Endothelial cell of umbilical vein (primary cell): Measurements from ENCODE around the gene BMP8B. TPM values are rescaled to one million over a fixed set of nuclear protein-coding genes. Genes with fewer than 3 reads are reported as not detected.
"Not testable (repeated sequence)": the region's sequence is repeated elsewhere in the genome, so short reads cannot be mapped to it uniquely, and the experiment has no call there.

Experiments
- BruUV-seq: library from RNA; stranded (reverse); fragments of 400-500 nt; replicated peaks from 2 replicates; lab custom pipeline; 2021; lab: Mats Ljungman, UMichigan
- CTCF ChIA-PET: fragments of 300-600, 350-600 bp; sonication (Branson Sonifier 250); formaldehyde crosslinking; loops from one replicate; lab custom pipeline; 2021; ENCODE audit warnings: antibody characterized with exemption, inconsistent platforms; lab: Charles Lee
- POLR2A ChIA-PET: fragments of 300-600, 350-600 bp; sonication (Branson Sonifier 250); formaldehyde crosslinking; loops from one replicate; lab custom pipeline; 2021; ENCODE audit warnings: antibody characterized with exemption, inconsistent platforms; lab: Charles Lee
- DNase-seq: peaks from one replicate; pipeline ENCODE4 v3.0.0-alpha.2; 2011; ENCODE audit warnings: low read depth, low spot score
- FAIRE-seq: peaks from 2 replicates; lab custom pipeline; 2011; peaks lifted over from hg19 to GRCh38; lab: Jason Lieb, UNC
- H2AFZ ChIP-seq: 2 replicates; pipeline ENCODE4 v1.6.0; 2012; ENCODE audit warnings: low read depth, low read length, control low read depth, inconsistent platforms
- H3K27ac ChIP-seq: 2 replicates; pipeline ENCODE4 v1.5.1; 2011; ENCODE audit warnings: low read depth, mild to moderate bottlenecking, control low read depth, low read length, moderate library complexity; ENCODE audit not compliant: insufficient read depth
- H3K27me3 ChIP-seq, 2 experiments: 2 replicates each; pipeline versions ENCODE4 v1.6.0 to v1.6.1; 2011; ENCODE audit warnings: low read length in 2 of 2, mixed read lengths in 1 of 2; ENCODE audit not compliant: control insufficient read depth in 2 of 2, insufficient read depth in 2 of 2
- H3K36me3 ChIP-seq, 2 experiments: 2 replicates in 1 of 2; 3 replicates in 1 of 2; pipeline ENCODE4 v1.5.1; 2011; ENCODE audit warnings: low read length in 2 of 2, mild to moderate bottlenecking in 1 of 2, moderate library complexity in 1 of 2; ENCODE audit not compliant: control insufficient read depth in 2 of 2, insufficient read depth in 2 of 2; ENCODE audit errors: extremely low read depth in 1 of 2
- H3K4me1 ChIP-seq: 3 replicates; pipeline ENCODE4 v1.5.1; 2011; ENCODE audit warnings: mild to moderate bottlenecking, low read length; ENCODE audit not compliant: control insufficient read depth, insufficient read depth; ENCODE audit errors: extremely low read depth
- H3K4me2 ChIP-seq: 2 replicates; pipeline ENCODE4 v1.6.1; 2011; ENCODE audit warnings: low read length, control low read depth, mixed read lengths; ENCODE audit not compliant: insufficient read depth
- H3K4me3 ChIP-seq, 3 experiments: fragments of 200-600 bp in 1 of 3; sonication (generic), shearing (Covaris generic) in 1 of 3; replicated peaks in 1 of 3; 2 replicates each; pipeline ENCODE4 v1.5.1; 2011 to 2016; ENCODE audit warnings: control low read depth in 3 of 3, low read length in 3 of 3, mild to moderate bottlenecking in 2 of 3, inconsistent platforms in 1 of 3, low read depth in 1 of 3, moderate library complexity in 1 of 3; ENCODE audit not compliant: insufficient read depth in 1 of 3
- H3K79me2 ChIP-seq: 2 replicates; pipeline ENCODE4 v1.6.0; 2012; ENCODE audit warnings: low read length, inconsistent platforms; ENCODE audit not compliant: control insufficient read depth, insufficient read depth
- H3K9ac ChIP-seq: replicated peaks from 2 replicates; pipeline ENCODE3; 2011; ENCODE audit warnings: low read length, control low read depth; ENCODE audit not compliant: insufficient read depth; ENCODE audit errors: extremely low read depth
- H3K9me1 ChIP-seq: replicated peaks from 3 replicates; pipeline ENCODE4 v1.6.0; 2011; ENCODE audit warnings: mild to moderate bottlenecking, low read length; ENCODE audit not compliant: control insufficient read depth, insufficient read depth; ENCODE audit errors: extremely low read depth
- H3K9me3 ChIP-seq: replicated peaks from 2 replicates; pipeline ENCODE4 v1.5.1; 2012; ENCODE audit warnings: low read length, inconsistent platforms; ENCODE audit not compliant: control insufficient read depth, insufficient read depth
- H4K20me1 ChIP-seq: replicated peaks from 2 replicates; pipeline ENCODE3; 2011; ENCODE audit warnings: mild to moderate bottlenecking, low read length; ENCODE audit not compliant: control insufficient read depth, insufficient read depth; ENCODE audit errors: extremely low read depth
- EZH2 ChIP-seq: IDR thresholded peaks from 2 replicates; pipeline ENCODE4 v1.6.1; 2012; ENCODE audit warnings: borderline replicate concordance, low read depth, mild to moderate bottlenecking, moderate library complexity, low read length, inconsistent platforms; ENCODE audit not compliant: severe bottlenecking
- FOS ChIP-seq: IDR thresholded peaks from 2 replicates; pipeline ENCODE4 v1.6.1; 2011; ENCODE audit warnings: mild to moderate bottlenecking, low read length, moderate library complexity, borderline replicate concordance; ENCODE audit not compliant: insufficient read depth
- GATA2 ChIP-seq: IDR thresholded peaks from 2 replicates; pipeline ENCODE4 v1.7.0; 2011; ENCODE audit warnings: low read depth, mild to moderate bottlenecking, moderate library complexity, mixed read lengths, low read length; ENCODE audit not compliant: insufficient read length, insufficient read depth
- JUN ChIP-seq: IDR thresholded peaks from 2 replicates; pipeline ENCODE4 v1.6.1; 2011; ENCODE audit warnings: borderline replicate concordance, low read depth; ENCODE audit not compliant: insufficient read length, insufficient read depth
- MYC ChIP-seq: IDR thresholded peaks from one replicate; pipeline ENCODE4 v1.6.1; 2011; ENCODE audit warnings: mild to moderate bottlenecking, low read depth, low read length
- POLR2A ChIP-seq: IDR thresholded peaks from 2 replicates; pipeline ENCODE4 v1.6.1; 2012; ENCODE audit warnings: low read depth, mild to moderate bottlenecking, control low read depth, low read length
- POLR2AphosphoS5 ChIP-seq: IDR thresholded peaks from 2 replicates; pipeline ENCODE4 v1.6.1; 2012; ENCODE audit warnings: low read depth, mild to moderate bottlenecking, control low read depth, low read length, moderate library complexity; ENCODE audit not compliant: insufficient read depth
- dilution Hi-C: fragments of 300-500 bp; cut with MboI; formaldehyde crosslinking; loops from one replicate; pipeline ENCODE4 v1.15.0; 2019; ENCODE audit warnings: low sequenced_read_pairs; ENCODE audit not compliant: extremely low pct_ligation_motif_present
- intact Hi-C: fragments of 100-400 bp; cut with micrococcal nuclease; formaldehyde crosslinking; loops from one replicate; pipeline ENCODE4 v1.10.0; 2022
- polyA plus RNA-seq, 4 experiments: library from polyadenylated mRNA; depleted of rRNA in 3 of 4; stranded (reverse) in 3 of 4; unstranded in 1 of 4; fragments of >200 nt; gene quantifications; 2 replicates each; pipeline versions ENCODE4 v1.2.1 to v1.2.3, GENCODE V29; 2011 to 2012; ENCODE audit warnings: missing spikeins in 1 of 4
- total RNA-seq: library from RNA; stranded (reverse); gene quantifications from 2 replicates; pipeline ENCODE4 v1.2.3, GENCODE V29; 2021
- TF ChIP-seq, protein P1 (sequence below), 2 donors: IDR thresholded peaks; 1 replicate in 1 of 2; 2 replicates in 1 of 2; pipeline ENCODE4 v1.5.1; 2011; ENCODE audit warnings: low read length in 2 of 2, mild to moderate bottlenecking in 2 of 2, moderate library complexity in 2 of 2, control low read depth in 1 of 2, inconsistent platforms in 1 of 2, low read depth in 1 of 2; ENCODE audit not compliant: insufficient read depth in 1 of 2; ENCODE audit errors: extremely low read depth in 1 of 2
- TF ChIP-seq, protein P2 (sequence below): IDR thresholded peaks from 2 replicates; pipeline ENCODE4 v1.6.1; 2011; ENCODE audit not compliant: insufficient read depth, insufficient read length

BMP8B gene
- total and polyA plus RNA-seq, 2 donors (not counting 3 experiments of a cell fraction or from before 2014, with no cell fraction given): 0.07 TPM; not detected in 1

DNA sequence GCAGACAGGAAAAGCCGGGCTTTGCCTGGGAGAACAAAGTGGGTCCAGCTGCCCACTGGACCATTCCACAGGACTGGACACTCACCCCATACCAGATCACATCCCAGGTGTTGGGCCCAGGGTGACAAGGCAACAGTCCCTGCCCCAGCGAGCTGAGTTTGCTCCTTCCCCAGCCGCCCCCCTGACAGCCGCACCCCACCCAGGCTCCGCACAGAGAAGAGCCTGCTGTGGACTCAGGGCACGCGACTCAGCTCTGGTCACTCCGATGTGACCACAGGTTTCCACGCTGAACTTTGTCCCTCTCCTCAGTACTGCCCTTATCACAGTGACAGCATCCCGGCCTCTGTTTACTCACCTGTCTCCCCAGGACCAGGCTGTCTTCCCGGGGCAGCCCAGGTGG, 1.2 kb downstream of the BMP8B start:
- DNase-seq (no peak), FAIRE-seq (peak; percentile 57)
- no TSS peak for BruUV-seq
- H2AFZ ChIP-seq: no peak overlapping the region
- ChIA-PET CTCF (no interaction called here), POLR2A (no interaction called here)
- H4K20me1 ChIP-seq: no peaks in the 10 kb centered on the region
- dilution Hi-C loops (no loop called here), intact Hi-C loops (no loop called here)
- H3K27ac ChIP-seq: no peak overlapping the region
- no peaks in the 10 kb centered on the region for H3K9me1 ChIP-seq
- no peak overlapping the region for H3K4me3 ChIP-seq
- H3K4me2 ChIP-seq: no peak overlapping the region
- peaks cover 3% of the 10 kb centered on the region for H3K4me1 ChIP-seq
- no peaks in the 10 kb centered on the region for H3K79me2 ChIP-seq
- no peaks in the 10 kb centered on the region for H3K36me3 ChIP-seq
- peaks cover 19 to 31% of the 10 kb centered on the region in 2 experiments for H3K27me3 ChIP-seq
- TF ChIP-seq MYC (no peak), JUN (no peak), POLR2A (no peak), EZH2 (no peak), GATA2 (no peak), FOS (no peak), POLR2AphosphoS5 (no peak)
- TF ChIP-seq, protein P1, sequence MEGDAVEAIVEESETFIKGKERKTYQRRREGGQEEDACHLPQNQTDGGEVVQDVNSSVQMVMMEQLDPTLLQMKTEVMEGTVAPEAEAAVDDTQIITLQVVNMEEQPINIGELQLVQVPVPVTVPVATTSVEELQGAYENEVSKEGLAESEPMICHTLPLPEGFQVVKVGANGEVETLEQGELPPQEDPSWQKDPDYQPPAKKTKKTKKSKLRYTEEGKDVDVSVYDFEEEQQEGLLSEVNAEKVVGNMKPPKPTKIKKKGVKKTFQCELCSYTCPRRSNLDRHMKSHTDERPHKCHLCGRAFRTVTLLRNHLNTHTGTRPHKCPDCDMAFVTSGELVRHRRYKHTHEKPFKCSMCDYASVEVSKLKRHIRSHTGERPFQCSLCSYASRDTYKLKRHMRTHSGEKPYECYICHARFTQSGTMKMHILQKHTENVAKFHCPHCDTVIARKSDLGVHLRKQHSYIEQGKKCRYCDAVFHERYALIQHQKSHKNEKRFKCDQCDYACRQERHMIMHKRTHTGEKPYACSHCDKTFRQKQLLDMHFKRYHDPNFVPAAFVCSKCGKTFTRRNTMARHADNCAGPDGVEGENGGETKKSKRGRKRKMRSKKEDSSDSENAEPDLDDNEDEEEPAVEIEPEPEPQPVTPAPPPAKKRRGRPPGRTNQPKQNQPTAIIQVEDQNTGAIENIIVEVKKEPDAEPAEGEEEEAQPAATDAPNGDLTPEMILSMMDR (IDR thresholded peaks at IDR 0.05; ENCODE audit: extremely low read depth in 1 of 2, insufficient read depth in 1 of 2, low read depth in 1 of 2, low read length in 2 of 2): no peak
- TF ChIP-seq, protein P2, sequence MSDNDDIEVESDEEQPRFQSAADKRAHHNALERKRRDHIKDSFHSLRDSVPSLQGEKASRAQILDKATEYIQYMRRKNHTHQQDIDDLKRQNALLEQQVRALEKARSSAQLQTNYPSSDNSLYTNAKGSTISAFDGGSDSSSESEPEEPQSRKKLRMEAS: no peak
- no peaks in the 10 kb centered on the region for H3K9me3 ChIP-seq
- no peak overlapping the region for H3K9ac ChIP-seq

DNA sequence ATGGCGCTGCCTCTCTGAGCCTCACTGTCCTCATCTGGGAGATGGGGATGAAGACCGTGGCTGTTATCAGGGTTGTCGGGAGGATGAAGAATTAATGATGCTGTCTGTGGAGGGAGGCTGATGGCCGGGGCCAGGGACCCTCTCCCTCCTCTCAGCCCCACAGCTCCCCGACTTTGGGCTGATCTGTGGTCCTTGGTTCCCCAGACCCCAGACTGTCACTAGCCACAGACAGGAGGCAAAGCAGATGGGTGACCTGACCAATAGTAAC, 1.6 kb downstream of the BMP8B start:
- H3K4me1 ChIP-seq, H3K4me2 ChIP-seq, DNase-seq, H2AFZ ChIP-seq, FAIRE-seq, BruUV-seq, POLR2A ChIA-PET, H4K20me1 ChIP-seq, H3K4me3 ChIP-seq, dilution Hi-C loops, CTCF ChIA-PET, H3K36me3 ChIP-seq, H3K9me1 ChIP-seq, H3K79me2 ChIP-seq, H3K27ac ChIP-seq, intact Hi-C loops, H3K9me3 ChIP-seq, H3K9ac ChIP-seq: not testable (repeated sequence)
- peaks cover 19 to 31% of the 10 kb centered on the region in 2 experiments for H3K27me3 ChIP-seq
